ENCODE data around the gene IL17RA.

Gene IL17RA

DNA sequence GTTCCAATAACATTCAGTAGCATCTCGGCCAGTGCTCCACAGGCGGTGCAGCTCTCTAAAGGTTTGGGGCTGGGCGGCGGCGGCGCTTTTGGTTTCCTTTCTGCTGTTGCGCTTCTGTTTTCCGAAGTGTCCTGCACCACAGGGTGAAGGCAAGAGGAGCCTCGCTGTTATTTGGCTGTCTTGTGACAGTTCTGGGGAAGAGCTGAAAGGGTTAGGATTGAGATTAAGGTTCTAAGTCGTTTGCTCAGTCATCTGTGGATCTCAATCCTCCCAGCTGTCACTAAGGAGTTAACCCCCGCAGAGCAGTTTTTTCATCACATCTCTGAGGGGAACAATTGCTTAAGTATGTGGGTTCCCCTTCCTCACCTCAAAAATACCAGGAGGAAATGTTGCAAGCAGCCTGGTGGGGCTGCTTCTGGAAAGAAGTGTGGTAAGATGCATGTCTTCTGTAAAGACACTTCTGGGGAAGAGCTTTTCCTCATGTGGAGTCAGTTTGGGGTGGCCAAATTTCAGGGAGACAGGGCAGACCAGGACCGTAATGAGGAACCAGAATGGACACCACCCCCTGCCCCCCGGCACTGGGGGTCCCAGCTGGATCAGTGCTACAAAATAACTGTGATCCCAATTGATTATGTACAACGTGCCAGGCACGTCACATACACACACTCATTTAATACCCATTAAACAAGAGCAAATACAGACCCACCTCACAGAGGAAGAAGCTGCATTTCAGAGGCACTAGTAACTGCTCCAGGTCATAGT is 22.2 kb downstream of the IL17RA start:
- DNase-seq (ENCODE audit: low read depth) = no peak

DNA sequence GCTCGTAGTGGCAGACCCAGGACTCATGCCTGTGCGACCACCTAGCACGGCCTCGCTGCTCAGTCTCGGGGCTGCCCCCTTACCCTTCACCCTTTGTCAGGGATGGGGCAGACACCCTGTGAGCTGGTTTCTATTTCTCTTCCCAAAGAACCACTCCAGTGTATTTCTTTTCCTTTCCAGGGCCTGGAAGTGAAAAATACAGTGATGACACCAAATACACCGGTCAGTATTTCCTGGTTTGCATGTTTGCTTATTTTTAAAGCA is 22.7 kb downstream of the IL17RA start:
- no peak for DNase-seq (ENCODE audit: low read depth)

DNA sequence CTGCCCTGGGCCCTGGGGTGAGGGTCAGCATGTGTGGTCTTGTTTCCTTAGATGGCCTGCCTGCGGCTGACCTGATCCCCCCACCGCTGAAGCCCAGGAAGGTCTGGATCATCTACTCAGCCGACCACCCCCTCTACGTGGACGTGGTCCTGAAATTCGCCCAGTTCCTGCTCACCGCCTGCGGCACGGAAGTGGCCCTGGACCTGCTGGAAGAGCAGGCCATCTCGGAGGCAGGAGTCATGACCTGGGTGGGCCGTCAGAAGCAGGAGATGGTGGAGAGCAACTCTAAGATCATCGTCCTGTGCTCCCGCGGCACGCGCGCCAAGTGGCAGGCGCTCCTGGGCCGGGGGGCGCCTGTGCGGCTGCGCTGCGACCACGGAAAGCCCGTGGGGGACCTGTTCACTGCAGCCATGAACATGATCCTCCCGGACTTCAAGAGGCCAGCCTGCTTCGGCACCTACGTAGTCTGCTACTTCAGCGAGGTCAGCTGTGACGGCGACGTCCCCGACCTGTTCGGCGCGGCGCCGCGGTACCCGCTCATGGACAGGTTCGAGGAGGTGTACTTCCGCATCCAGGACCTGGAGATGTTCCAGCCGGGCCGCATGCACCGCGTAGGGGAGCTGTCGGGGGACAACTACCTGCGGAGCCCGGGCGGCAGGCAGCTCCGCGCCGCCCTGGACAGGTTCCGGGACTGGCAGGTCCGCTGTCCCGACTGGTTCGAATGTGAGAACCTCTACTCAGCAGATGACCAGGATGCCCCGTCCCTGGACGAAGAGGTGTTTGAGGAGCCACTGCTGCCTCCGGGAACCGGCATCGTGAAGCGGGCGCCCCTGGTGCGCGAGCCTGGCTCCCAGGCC is 23.7 kb downstream of the IL17RA start:
- no peak for DNase-seq (ENCODE audit: low read depth)

DNA sequence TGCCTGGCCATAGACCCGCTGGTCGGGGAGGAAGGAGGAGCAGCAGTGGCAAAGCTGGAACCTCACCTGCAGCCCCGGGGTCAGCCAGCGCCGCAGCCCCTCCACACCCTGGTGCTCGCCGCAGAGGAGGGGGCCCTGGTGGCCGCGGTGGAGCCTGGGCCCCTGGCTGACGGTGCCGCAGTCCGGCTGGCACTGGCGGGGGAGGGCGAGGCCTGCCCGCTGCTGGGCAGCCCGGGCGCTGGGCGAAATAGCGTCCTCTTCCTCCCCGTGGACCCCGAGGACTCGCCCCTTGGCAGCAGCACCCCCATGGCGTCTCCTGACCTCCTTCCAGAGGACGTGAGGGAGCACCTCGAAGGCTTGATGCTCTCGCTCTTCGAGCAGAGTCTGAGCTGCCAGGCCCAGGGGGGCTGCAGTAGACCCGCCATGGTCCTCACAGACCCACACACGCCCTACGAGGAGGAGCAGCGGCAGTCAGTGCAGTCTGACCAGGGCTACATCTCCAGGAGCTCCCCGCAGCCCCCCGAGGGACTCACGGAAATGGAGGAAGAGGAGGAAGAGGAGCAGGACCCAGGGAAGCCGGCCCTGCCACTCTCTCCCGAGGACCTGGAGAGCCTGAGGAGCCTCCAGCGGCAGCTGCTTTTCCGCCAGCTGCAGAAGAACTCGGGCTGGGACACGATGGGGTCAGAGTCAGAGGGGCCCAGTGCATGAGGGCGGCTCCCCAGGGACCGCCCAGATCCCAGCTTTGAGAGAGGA is 24.5 kb downstream of the IL17RA start:
- no peak for DNase-seq (ENCODE audit: low read depth)

DNA sequence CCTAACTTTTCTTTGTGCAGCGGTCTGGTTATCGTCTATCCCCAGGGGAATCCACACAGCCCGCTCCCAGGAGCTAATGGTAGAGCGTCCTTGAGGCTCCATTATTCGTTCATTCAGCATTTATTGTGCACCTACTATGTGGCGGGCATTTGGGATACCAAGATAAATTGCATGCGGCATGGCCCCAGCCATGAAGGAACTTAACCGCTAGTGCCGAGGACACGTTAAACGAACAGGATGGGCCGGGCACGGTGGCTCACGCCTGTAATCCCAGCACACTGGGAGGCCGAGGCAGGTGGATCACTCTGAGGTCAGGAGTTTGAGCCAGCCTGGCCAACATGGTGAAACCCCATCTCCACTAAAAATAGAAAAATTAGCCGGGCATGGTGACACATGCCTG is 25.2 kb downstream of the IL17RA start:
- no peak for DNase-seq (ENCODE audit: low read depth)

DNA sequence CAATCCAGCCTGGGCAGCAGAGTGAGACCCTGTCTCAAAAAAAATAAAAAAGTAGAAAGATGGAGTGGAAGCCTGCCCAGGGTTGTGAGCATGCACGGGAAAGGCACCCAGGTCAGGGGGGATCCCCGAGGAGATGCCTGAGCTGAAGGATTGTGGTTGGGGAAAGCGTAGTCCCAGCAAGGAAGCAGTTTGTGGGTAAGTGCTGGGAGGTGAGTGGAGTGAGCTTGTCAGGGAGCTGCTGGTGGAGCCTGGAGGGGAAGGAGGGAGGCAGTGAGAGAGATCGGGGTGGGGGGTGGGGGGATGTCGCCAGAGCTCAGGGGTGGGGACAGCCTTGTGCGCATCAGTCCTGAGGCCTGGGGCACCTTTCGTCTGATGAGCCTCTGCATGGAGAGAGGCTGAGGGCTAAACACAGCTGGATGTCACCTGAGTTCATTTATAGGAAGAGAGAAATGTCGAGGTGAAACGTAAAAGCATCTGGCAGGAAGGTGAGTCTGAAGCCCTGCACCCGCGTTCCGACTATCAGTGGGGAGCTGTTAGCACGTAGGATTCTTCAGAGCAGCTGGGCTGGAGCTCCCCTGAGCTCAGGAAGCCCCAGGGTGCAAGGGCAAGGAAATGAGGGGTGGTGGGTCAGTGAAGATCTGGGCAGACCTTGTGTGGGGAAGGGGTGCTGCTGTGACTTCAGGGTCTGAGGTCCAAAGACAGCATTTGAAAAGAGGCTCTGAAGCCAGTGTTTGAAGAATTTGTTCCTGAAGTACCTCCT is 26.2 kb downstream of the IL17RA start:
- no peak for DNase-seq (ENCODE audit: low read depth)

DNA sequence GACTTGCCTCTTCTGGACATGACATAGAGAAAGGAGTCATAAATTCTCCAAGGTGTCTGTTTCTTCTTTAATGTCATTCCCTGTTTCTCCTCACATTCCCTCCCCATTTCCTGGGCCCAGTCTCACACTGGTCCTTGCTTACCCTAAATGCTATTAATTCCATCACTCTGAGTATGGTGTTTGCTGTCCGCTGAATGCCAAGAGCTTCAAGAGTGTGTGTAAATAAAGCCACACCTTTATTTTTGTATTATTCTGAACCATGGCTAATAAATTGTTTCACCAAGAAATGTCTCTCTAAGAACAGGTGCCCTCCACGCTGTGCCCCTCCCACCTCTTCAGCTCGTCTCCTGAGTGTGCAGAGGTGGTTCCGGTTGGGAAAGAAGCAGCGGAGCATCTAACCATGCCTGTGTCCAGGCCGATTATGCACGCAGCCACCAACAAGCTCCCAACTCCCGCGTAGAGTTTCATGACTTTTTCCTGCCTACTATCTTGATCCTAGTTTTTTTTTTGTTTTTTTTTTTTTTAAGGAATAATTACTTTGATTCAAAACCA is 27.8 kb downstream of the IL17RA start:
- no peak for DNase-seq (ENCODE audit: low read depth)

DNA sequence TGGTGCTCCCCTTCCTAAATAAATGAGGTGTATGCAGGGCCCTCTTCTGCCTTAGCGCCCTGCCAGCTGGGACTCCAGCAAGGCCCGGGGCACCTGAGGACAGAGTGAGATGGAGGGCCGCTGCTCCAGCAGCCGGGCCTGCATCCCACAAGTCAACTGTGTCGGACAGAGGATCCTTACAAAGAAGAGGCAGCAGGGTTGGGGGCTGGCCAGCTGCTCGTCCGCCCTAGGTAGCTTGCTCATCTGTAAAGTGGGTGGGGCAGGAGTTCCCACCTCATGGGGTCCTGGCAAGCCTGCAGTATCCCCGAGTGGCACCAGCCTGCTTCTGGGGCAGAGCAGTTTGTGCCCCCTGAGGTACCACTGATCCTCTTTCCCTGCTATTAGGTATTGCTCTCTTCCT is 28.8 kb downstream of the IL17RA start:
- DNase-seq (ENCODE audit: low read depth) = no peak

DNA sequence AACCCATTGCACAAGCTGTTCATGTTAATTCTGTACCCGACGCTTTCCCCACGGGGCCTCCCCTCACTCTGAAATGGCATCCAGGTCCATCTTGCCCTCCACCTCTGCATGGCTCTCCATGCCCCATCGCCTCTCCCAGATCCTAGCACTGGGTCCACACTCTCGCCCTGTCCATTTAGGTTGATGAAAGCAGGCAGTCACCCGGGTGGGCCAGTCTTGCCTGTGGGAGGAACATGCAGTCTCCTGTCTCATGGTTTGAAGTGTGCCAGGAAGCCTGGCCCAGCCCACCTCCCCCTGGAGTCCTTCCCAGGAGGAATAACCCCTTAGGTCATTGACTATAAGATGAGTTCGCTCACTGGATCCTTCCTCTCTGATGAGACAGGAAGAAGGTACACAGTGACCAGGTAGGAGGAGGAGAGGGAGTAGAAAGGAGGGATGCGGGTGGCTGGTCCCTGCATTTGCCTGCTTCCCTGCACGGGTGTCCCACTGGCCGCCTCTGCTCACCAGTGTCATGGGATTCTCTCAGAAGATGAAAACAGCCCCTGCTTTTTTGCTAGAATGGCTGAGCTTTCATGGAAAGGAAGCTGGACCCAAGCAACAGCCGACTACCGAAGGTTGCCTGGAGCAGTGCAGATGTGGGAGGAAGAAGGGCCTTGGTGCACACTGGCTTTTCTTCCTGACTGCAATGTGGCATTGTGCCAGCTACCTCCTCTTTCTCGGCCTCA is 29.5 kb downstream of the IL17RA start:
- DNase-seq (ENCODE audit: low read depth) = no peak

DNA sequence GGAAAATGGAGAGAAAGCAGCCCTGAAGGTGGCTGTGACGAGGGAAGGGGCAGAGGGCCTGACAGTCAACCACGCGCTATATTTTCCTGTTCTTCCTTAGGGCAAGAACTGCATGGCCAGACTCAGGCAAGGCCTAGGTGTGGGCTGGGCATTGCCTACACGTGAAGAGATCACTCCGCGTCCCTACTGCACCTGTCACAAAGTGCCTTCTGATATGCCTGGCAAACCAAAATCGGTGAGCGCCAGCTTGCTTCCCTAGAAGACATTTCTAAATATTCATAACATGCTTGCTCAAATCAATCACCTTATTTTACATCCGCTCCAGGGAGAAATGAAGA is 30.1 kb downstream of the IL17RA start:
- no peak for DNase-seq (ENCODE audit: low read depth)

DNA sequence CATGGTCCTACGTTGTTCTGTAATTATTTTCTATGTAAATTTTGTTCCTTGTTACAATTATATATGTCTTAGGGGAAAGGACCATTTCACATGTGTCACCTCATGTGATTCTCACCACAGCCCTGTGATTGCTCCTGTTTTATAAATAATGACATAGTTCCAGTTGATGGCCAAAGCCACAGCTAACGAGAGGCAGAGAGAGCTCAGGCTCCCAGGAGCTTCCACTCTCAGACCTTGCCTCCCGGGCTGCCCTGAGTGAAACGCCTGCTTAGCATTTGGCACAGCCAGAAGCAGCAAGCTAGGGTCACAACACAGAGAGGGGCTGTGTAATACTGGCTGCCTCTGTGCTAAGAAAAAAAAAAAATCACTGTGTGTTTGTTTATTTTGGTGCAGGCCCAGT is 30.4 kb downstream of the IL17RA start:
- DNase-seq (ENCODE audit: low read depth) = no peak

DNA sequence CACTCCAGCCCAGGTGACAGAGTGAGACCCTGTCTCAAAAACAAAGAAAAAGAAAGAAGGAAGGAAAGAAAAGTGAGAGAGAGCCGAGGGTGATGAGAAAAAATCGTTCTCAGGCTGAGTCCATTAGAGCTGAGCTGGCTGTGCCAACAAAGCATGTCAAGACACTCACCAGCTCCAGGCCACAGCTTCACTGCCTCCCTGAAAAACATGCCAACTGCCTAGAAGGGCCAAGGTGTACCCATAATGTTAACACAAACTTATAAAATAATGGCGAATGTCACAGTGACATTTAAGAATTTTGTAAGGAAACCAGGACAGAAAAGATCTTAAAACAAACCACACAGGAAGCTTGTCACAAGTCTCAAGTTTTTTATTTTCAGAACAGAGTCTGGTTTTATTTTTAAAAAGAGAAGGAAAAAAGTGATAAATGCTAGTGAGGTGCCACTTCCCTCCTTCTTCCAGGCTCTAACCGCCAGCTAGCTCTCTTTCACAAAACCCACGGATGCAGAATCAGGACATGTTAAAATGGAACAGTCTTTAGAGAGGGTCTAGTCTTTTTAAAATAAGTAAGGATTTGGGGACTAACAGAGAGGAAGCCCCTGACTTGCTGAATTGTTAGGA is 31.3 kb downstream of the IL17RA start:
- DNase-seq (ENCODE audit: low read depth) = no peak

DNA sequence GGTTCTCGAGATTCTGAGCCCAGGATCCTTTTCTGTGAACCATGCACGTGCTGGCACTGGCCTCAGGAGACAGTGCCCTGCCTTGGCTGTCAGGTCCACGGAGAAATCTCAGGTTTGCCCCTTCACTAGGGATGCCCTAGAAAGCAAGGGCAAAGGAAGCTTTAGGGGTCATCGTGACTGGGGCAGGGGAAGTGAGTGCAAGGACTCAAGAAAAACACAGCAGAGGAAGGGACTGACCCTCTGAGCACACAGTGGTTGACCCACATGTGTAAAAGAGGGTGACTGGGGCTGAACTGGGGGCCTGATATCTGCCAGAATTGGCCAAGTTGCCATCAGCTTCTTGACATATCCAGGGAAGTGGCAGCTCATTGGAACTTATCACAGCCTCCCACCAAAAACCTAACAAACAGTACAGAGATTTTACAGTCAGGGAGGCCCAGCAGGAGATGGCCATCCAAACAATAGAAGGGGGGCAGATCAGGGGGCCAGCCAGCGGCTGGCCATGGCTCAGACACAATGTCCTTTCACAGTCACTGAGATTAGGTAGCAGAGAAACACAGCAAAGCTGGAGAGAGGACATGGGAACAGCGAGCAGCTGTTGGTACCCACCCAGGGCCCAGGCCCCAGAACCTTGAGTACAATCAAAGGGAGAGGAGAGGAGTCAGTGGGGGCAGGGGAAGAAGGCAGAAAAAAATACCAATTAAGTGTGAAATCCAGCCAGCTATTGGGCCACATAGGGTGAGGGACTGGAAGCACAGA is 32.0 kb downstream of the IL17RA start:
- DNase-seq (ENCODE audit: low read depth) = no peak

DNA sequence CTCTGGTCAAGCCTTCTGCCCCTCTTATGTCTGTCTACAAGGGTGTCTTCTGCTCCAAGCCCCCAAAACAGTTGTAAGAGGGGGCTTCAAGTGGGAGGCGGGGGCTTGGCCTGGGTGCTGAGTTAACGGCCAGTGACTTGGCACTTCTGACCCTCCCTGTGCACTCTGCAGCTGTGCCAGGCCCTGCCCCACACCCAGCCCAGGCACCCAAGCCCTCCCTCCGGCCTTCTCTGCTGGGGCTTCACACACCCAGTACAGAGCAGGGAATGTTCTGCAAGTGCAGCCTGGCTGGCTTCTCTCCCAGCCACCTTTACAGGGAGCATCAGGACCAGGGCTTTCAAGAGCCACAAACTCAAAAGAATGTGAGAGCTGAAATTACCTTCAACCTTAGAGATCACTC is 32.6 kb downstream of the IL17RA start:
- DNase-seq (ENCODE audit: low read depth) = no peak

DNA sequence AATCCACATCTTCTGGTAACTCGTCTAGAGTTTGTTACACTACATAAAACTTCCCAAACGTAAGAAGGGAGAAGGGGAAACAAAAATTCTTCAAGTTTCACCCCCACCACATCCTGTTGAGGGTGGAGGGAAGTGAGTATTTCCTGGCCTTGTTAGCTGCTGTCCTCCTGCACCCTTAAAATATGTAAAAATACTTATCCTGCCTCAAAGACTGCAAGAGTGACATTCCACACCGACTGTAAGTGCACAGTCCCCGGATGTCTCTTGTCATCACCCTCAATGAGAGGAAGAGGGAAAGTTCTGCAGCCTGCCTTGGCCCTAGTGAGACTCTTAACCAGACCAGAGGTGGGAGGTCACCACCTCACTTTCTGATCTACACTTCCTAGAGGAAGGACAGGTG is 33.1 kb downstream of the IL17RA start:
- no peak for DNase-seq (ENCODE audit: low read depth)

DNA sequence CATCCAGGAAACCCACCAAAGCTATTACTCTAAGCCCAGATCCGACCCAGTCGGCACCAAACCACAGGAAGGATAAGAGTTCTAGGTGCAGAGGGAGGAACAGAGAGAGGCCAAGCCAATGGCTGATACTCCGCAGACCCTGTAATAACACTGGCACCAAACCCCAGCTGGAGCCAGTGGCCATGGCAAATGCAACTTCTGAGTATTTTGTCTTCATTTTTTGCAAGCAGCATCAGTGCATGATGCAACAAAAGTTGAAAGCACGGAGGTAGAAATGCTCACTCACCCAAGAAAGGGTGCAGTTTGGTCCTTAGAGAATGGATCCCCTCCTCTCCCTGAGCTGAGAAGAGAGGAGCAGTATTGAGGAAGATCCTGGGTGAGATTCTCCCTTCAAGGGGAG is 33.5 kb downstream of the IL17RA start:
- no peak for DNase-seq (ENCODE audit: low read depth)

DNA sequence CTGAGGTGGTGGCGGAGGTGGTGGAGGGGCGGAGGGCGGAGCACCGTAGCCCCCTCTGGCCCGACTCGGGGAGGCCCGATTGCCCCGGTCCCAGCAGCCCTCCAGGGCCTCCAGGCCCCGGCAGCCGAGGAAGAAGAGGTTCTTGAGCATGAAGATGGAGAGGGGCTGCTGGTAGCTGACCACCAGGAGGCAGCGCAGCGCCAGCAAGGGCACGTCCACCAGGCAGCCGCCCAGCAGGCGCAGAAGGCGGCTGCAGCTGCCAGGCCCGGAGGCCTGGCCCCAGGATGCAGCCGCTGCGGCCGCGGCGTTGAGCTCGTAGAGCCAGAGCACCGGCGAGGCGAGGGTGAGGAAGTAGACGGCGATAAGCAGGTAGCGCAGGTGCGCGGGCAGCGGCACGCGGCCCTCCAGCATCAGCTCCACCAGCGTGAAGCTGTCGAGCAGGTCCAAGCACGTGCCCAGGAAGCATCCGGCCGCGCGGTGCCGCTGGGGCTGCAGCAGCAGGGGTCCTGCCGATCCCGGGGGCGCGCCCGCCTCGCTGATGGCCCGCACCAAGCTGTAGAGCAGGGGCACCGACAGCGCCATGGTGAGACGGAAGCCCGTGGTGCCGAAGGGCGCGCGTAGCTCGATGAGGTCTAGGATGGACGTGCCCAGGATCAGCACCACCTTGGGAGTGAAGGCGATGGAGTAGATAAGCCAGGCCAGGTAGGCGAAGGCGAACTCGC is 34.8 kb downstream of the IL17RA start:
- DNase-seq (ENCODE audit: low read depth) = no peak

DNA sequence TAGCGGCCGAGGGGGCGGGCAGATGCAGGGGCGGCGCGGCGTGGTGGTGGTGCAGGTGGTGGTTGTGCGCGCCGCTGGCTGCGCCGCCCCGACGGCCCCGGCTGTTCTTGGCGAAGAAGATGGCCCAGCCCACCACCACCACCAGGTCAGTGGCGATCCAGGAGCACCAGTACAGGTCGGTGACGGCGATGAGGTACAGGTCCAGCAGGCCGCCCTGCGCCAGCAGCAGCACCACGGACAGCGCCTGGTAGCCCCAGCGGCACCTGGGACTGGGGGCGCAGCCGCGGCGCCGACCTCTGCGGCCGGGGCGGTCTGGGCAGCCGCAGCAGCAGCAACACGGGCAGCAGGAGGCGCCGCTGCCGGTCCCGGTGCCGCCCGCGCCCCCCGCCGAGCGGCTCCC is 35.5 kb downstream of the IL17RA start:
- DNase-seq (ENCODE audit: low read depth) = no peak

DNA sequence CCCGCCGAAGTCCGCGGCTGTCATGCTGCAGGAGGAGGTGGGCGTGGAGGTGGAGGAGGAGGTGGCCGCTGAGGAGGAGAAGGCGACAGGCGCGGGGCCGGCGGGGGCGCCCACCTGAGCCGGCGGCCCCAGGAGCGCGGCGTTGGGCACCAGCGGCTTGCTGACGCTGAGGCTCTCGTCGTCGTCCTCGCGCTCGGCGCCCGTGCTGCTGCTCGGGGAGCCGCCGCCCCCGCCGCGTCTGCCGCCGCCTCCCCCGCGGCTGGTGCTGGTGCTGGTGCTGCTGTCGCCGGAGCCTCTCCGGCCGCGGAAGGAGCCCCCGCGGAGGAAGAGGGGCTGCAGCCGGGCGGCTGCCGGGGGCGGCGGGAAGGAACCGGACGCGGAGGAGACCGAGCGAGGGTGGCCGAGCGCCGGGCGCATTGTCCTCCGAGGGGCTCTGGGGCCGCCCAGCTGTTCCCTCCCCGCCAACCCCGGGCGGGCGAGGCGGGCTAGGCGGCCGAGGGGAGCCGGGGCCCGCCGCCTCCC is 36.0 kb downstream of the IL17RA start:
- no peak for DNase-seq (ENCODE audit: low read depth)
